ENCODE results near the gene PEF1.

The PEF1 gene

GRCh38 chr1:31670593-31670964 lies 25.9 kb upstream of the PEF1 start:
- no peak for DNase-seq

GRCh38 chr1:31669786-31670592 lies 25.3 kb upstream of the PEF1 start:
- DNase-seq = peak; percentile 97

GRCh38 chr1:31669433-31669785 lies 24.7 kb upstream of the PEF1 start:
- DNase-seq = no peak

GRCh38 chr1:31668303-31668883 lies 23.7 kb upstream of the PEF1 start:
- no peak for DNase-seq

GRCh38 chr1:31667065-31667785 lies 22.5 kb upstream of the PEF1 start:
- DNase-seq = no peak

GRCh38 chr1:31666263-31666963 lies 21.7 kb upstream of the PEF1 start:
- peak; percentile 82 for DNase-seq

GRCh38 chr1:31665234-31665878 lies 20.7 kb upstream of the PEF1 start:
- DNase-seq = no peak

GRCh38 chr1:31664528-31664927 lies 19.9 kb upstream of the PEF1 start:
- no peak for DNase-seq

- no peak for DNase-seq
Measured at GRCh38 chr1:31663622-31664452, 19.2 kb upstream of the PEF1 start.

GRCh38 chr1:31662463-31662862 lies 17.8 kb upstream of the PEF1 start:
- DNase-seq = no peak

GRCh38 chr1:31661856-31662255 lies 17.2 kb upstream of the PEF1 start:
- DNase-seq = no peak

- DNase-seq = no peak
Measured at GRCh38 chr1:31660871-31661455, 16.3 kb upstream of the PEF1 start.

GRCh38 chr1:31659889-31660288 lies 15.2 kb upstream of the PEF1 start:
- DNase-seq = no peak

- DNase-seq = no peak
Measured at GRCh38 chr1:31658721-31659120, 14.0 kb upstream of the PEF1 start.

- DNase-seq = no peak
Measured at GRCh38 chr1:31657972-31658510, 13.4 kb upstream of the PEF1 start.

GRCh38 chr1:31657020-31657804 lies 12.5 kb upstream of the PEF1 start:
- no peak for DNase-seq

GRCh38 chr1:31655756-31656155 lies 11.1 kb upstream of the PEF1 start:
- DNase-seq = no peak

- no peak for DNase-seq
Measured at GRCh38 chr1:31655104-31655503, 10.4 kb upstream of the PEF1 start.

GRCh38 chr1:31654474-31654776 lies 9.7 kb upstream of the PEF1 start:
- no peak for DNase-seq

- no peak for DNase-seq
Measured at GRCh38 chr1:31653717-31654473, 9.2 kb upstream of the PEF1 start.

Measured in NCI-H2171 (cell line).